HG02973 (cell line): Measurements from ENCODE around the gene DGKI.

Source experiments
- ATAC-seq: cut with Tn5 transposase; IDR thresholded peaks from one replicate; pipeline ENCODE4 v1.9.1; 2021; ENCODE audit warnings: moderate library complexity; ENCODE audit not compliant: unreplicated experiment

The DGKI gene

DNA sequence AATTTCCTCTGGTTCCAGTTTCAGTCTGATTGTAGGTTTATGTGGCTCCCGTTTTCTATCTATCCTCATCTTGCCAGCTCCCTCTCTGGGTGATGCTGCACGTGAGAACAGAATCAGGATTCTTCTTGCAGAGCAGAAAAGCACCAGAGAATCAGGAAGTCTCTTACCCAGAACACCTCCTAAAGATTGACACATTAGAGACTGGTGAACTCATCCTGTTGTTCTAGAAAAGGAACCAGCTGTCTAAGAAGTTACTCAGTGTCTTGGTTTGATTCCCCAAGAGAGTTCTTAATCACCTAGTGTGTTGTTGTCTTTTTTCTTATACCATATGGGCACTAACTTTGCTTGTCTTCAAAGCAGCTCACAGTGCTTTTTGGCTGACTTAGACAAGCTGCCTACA lies 152.4 kb downstream of the DGKI start:
- peak; percentile 73 for ATAC-seq

DNA sequence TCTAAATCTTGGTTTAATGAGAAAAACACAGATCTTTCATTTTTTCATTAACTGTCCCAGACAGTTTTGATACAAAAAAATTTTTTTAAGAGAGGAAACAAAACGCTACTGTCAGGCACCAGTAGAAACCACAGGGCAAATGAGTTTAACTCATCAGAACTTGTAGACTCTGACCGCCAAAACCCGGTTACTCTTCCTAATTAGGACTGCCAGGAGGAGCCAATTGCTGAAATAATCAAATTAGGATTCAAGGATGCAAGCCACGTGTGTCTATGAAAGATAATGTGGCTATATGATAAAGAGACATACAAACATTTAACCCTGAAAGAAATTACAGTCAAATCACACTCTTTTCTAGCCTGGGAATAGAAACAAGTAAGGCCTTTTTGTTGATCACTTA lies 154.4 kb downstream of the DGKI start:
- ATAC-seq: no peak

DNA sequence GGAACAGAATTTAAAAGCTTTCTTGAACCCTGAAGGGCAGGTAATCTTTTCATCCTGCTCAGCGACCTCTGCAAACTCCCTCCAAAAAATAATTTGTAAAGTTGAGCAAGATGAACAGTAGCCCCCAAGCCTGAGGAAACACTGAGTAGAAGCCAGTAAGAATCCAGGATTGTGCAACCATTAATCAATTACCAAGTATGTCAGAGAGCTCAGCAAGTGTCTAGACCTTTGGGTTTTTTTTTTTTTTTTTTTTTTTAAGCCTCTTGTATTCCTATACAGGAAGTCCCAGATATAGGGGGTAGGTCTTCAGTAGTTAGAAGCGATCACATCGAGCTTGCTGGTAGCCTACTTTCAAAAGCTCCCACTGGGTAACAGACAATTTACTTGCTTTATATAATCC lies 155.2 kb downstream of the DGKI start:
- ATAC-seq: no peak

DNA sequence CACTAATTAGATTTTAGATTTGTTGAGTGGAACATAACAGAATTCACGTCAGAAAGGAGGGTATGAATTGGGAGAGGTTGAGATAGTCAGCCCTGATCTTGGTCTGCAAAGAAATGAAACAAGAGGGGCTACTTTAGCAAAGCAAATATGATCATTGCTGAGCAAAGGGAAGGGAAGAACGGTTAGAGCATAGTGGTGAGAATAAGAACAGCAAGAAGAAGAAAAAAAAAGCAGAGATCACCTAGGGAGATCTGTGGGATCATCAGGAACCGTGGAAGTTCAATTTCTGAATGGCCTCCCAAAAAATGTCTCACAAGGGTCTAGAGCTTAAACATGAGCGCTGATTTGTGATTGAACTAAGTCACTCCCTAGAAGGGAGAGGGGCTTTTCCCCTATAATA lies 156.1 kb downstream of the DGKI start:
- no peak for ATAC-seq

DNA sequence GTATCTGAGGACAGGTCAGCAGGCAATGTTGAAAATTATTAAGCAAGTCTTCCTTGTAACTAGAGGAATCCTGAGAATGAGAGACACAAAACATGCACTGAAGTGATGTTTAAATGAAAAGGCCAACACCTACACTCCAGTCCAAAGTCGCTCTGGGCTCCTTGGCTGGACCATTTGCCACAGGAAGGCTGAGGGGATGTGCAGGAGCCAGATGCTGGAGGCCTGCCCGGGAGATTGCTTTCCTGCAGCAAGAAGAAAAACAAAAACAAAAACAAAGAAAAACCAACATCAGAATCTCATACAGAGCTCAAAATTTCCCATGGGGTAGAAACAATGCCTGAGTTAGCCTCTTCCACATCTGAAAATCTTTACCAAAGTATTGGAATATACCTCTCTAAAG lies 157.0 kb downstream of the DGKI start:
- no peak for ATAC-seq

DNA sequence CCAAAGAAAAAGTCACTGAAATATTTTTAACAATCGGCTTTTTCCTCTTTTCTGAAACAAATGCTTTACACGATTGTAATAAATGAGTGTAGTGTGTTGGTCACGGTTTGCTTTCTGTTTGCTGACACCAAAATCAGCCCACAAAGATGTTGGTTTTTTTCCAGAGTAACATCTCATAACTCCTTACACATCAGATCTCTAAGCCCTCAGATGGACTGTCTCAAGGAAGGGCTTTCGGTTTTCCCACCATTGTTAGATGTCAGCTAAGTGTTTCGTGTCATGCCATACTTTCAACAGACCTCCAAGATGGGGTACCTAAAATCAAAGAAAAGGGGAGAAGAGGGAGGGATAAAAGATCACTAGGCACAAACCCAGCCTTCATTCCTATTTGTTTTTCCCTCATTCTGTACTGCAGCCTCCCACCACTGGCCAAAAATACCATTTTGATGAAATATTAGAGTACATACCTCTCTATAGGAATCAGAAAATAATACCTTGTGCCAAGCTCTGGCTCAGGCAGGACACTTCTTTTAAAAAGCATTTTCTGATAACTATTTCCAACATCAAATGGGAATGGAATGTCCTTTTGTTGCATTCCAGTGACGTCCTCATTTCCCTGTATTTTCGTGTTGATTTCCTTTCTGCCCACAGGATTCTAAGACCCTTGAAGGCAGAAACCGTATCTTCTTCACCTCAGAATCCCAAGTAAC lies 159.1 kb downstream of the DGKI start:
- no peak for ATAC-seq

DNA sequence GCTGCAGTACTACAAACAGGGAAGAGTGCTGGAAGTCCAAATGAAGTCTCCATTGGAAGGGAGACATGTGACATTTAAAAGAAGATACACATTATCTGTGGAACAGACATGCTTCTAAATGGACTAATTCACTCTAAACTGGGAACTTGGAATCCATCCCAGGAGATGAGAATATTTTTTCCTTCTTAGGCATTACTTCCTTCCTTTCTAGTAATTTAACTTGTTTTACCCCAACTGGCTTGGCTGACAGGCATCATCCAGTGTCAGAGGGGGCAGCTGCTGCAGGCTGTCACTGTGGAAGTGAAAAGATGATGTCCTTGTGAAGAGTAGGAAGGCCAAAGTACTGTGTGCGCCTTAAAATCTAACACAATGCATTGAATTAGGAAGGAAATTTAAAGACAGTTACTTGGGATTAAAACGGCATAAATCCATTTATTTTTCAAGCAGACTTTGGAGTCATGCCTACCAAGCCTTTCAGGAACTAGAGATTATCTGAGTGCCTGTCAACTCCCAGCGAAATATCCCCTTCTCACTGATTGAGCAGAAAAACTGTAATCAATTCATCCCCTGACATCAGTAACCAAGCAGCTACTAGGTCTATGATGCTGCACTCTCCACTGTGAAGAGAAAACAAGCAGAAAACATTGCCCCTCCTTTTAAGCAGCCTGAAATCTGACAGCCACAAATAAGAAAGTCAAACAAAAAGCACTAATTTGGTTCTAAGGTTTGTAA lies 161.2 kb downstream of the DGKI start:
- no peak for ATAC-seq

DNA sequence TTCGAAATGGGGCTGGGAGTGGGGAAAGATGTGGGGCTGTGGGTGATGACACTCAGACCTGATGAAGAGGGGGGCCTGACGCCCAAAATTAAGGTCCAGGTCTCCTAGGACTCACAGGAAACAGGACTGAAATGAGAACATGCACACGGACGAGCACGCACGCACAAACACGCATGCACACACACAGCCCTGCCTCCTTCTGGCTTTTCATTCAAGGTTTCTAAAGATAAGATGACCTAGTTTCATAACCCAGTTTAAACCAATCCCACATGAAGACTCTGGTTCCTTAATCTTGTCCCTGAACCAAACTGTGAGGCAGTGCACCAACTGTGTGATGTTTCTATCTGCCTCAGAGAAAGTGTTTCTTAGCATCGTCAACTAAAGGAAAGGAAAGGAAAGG lies 162.0 kb downstream of the DGKI start:
- no peak for ATAC-seq

DNA sequence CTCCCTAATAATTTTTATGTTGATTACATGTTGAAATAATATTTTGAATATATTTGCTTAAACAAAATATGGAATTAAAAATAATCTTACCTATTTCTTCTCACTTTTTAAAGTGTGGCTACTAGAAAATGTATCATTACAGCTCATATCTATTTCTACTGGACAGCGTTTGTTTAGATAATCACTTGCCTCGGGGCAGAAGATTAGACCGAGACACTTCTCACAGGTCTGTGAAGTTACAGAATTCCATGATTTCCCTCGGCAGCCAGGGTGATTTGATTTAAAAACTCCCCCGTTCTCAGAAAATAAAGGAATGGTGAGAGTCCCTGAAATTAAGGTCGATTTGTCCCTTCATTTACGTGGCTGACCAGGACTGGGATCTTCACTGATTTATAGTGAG lies 162.5 kb downstream of the DGKI start:
- no peak for ATAC-seq

DNA sequence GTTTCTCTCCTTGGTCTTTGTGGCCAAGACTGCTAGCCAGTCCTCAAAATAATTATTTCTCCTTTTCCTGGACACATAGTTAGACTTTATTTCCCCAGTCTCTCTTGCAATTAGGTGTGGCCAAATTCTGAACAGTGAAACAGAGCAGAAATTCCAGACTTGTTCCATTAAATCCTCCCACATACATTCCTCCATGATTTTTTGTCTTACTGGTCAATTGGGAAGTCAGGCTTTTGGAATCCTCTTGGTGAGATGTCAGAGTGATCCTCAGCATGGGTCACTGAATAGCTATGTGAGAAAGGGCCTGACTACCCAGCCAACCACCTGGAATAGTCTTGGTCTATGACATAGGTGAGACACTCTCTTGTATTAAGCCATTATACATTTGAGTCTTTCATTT lies 164.2 kb downstream of the DGKI start:
- ATAC-seq: no peak

DNA sequence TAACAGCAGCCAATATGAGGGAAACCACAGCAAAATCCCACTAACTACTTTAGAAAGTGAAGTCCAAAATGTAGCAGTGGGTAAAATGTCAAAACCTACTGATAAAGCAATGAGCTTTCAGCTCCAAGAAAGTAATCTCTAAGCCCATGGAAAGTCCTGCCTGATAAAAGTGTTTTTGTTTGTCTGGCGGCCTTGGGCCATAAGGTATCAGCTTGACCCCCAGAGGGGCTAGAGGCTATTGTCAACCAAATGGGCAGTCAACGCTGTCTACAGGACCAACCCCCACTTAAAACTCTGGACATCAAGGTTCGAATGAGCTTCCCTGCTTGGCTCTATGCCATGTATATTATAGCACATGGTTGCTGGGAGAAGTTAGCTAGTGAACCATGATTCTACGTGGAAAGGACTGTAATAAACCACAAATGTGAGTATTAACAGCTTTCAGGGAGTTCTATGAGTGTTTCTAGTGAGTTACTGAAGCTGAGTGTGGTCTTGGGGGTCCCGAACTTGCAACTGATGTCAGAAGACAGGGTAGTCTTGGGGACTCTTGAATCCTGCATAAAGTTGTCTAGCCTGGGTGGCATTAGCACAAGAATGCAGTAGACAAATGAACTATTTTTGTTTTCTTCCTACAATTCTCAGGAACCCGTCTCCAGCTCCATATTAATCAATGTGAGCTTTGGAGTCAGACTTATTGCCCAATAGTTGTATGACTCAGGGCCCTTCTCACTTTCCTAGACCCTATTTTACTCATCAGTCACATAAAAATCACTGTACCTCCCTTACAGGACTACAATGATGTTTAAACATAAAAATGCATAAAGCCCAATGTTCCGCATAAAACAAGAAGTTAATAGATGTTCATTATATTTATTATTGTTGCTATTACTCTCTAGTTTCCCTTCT lies 164.9 kb downstream of the DGKI start:
- no peak for ATAC-seq

DNA sequence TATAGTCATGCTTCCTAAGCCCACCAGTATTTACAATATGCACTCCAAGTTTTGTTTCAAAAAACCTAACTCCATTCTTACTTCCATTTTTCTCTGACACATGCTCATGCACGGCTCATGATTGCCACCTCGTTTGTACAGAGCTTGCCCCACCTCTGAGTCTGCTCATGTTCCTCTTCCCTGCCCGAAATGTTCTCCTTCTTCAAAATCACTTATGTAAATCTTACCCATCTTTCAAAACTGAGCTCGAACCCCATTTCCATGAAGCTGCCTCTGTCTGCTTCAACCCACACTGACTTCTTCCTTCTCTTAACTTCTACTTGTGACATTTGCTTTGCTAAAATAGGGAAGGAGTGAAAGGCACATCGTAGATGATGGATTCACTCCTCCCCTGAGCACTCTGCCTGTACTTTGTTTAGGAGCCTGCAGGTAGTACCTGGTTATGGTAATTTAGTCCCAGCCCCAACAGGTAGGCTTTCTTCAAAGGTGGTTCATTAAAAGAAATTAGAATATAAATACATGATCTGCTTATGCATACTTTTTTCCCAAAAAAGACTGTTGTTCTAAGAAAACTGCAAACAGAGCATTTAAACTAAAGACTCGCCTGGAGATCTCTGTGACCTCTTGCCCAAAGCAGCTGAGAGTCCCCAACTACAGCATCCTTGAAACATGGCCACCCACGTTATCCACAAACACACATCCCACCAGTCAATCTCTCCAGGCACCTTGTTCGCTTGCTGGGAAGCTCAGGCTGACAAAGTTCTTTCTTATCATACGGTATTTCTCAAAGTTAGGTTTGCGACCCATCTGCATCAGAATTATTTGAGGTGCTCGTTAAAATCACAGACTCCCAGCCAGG lies 172.0 kb downstream of the DGKI start:
- no peak for ATAC-seq

DNA sequence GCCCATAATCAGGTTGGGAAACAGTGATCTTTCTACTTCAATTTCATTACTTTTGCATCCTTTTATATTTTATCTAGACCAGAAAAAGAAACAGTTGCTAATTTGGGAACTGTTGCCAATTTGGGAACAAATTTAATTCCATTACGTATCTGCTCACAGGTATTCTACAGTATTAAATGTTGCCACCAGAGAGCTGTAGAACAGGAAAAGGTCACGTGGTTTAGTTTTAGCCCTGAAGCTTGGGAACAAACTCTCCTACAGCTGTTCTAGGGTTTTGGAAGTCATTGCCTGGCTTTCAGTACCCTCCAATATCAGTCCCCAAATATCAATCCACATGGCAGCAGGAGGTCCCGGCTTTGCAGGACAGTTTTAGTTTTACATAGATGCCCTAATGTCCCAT lies 172.7 kb downstream of the DGKI start:
- ATAC-seq: no peak

DNA sequence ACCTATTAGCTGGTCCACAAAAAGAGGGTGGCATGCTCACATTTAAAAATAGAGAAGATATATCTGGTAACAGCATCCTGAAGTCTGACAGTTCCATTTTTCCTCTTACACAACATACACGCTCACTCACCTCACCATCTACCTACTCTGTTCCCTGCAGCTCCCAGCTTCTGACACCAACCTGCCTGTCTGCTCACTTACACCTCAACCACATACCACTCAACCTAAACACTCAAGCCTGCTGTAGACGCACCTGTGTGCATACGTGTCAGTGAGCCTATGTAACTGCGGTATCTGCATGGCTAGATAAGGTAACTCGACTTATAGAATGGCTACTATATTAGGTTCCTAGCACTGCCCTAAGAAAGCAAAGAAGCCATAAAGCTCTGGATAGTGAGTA lies 174.9 kb downstream of the DGKI start:
- ATAC-seq: no peak

DNA sequence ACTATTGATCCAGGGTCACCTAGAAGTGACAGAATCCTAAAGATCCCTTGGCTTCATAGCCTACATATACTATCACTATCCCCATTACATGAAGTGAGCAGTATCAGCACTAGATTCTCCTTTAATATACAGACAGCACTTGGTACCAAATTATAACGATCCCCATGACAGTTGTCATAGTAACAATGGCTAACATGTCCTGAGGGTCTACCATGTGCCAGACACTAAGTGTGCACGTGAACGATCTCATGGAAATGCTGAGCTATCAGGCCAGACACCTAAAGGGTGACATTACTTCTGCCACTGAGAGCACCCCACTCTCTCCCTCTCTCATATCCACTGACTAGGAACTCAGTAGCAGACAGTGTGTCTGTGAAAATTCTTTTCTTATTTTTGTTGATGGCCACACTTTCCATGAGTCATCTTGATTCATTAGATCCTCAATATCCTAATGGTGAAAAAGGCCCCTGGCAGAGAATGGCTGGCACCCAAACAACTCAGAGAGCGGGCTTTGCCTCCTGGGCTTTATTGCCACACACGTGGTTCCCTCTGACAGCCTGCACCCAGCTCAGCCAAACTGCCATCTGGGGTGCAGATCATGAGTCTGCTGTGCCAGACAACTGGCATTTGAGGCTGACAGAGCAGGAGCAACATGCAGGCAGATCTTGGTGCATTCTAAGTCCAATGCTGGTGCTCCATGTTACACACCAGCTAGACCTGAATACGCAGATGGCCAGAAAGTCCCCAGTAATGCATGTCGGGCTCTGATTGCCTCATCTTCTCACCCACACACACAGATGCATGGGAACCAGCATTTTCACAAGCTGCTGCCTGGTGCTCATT lies 176.3 kb downstream of the DGKI start:
- peak; percentile 61 for ATAC-seq

DNA sequence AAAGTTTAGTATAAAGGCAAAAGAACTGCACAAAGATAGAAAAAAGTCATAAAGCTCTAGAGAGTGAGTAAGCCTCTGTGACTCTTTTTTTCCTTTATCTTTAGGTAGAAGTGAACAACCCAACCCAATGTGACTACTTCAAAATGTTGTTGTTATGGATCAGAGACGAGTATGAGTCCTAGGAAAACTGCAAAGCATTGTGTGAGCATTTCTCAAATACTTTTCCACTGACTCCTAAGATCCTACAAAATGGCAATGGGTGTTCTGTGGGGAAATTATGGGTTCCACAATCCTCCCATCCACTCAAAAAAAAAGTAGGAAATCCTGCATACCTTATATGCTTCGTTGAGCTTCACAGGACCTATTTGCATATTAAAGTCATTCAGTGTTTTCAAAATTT lies 177.1 kb downstream of the DGKI start:
- no peak for ATAC-seq

DNA sequence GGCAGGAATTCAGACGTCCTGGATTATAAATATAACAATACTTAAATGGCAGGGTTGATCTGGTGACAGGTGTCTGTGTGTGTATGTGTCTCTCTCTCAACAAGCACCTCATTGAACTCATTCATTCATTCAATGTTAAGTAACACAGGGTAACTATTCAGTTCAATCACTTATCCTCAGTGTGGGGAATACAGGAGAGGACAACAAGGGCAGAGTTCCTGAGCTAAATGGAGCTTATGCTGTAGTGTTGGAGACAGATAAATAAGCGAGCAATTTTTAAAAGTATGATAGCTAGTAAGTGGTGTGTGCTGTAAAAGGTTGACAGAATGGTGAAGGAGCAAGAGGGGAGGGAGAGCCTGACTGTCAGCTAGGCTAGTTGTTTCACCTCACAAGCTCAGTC lies 178.4 kb downstream of the DGKI start:
- no peak for ATAC-seq

DNA sequence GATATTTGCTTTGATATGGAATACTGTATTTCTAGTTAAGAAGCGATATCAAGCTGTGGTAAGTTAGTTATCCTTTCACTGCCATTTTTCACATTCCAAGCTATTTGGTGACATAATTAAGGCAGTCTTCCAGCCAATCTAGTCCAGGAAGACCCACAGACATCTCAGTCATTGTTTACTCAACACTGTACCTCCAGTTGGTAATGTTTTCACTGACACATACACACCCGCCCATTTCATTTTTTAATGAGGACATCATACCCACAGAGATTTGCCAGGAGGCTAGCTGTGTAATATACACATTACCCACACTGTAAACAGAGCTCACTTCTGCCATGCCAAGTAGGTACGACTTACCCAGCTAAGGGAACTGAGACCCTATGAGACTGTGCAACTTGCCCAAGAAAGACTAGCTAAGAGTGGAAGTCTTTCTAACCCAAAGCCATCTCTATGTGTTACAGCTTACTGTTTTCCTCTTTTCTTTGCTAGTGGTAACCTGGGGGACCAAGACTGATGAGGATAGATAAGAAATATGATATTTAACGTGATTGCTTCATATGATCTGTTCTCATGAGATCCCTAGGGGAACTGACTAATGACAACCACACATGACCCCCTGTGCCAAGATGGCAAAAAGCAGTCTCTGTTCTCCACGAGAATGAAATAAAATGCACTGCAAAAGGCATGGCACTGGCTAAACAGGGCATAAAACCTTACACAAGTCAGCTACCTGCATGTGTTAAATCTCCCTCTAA lies 179.0 kb downstream of the DGKI start:
- no peak for ATAC-seq

DNA sequence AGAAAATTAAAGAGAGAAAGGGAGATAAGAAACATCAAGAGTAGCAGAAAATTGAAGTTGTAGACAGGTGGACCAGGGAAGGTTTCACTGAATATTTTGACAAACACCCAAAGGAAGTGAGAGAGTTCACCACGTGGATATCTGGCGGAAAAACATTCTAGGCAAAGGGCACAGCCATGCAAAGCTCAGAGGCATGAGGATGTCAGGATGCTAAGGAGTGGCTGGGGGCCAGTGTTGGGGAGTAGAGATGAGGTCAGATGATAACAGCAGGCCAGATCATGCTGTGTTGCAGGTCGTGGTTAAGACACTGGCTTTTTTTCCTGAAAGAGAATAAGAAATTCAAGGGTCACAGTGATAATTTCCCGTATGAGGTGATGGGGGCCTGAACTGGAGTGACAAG lies 181.9 kb downstream of the DGKI start:
- no peak for ATAC-seq
